Measurements from ENCODE around the gene CBX4.

The CBX4 gene

DNA sequence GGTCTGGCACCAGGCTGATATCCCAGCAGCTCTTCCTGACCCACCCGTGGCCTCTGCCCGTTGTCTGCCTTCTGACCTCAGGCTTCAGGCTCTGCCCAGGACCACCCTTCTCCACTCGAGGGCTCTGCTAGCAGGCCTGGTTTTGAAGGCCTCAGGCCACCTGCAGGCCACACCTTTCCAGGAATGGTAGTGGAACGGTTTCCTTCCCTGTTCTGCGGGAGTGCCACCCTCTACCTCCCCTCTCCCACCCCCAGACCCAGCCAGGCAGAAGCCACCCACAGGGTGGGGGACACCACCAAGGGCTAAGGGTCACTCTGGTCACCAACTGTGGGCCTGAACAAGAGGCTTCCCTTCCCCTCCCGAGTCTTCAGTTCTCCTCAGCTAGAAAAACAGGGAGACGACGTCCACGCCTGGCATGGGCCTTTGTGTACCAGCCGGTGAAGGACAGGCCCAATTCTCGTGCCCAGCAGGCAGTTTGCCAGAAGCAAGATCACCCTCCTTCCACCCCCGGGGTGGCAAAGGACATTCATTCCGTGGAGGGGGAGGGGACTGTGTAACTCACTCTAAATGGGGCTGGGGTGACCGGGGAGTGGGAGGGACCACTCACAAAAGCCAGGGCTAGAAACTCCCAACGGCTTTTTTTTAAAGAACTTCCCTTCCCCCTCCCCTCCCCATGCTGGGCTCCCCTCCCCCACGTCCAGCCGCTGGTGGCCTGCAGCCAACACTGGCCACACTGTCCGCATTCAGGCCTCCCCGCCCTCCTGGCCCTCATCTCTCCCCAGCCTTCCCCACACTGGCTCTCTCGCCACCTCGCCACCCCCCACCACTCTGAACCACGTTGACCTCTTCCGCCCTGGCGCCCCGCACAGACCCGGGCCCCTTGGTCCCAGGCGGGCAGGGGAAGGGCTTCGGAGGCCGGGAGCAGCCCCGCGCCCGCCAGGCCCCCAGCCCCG lies 7.7 kb downstream of the CBX4 start:
- DNase-seq: peak in 53 of 58 donors; percentile 12 to 87 (median 73)

GRCh38 chr17:79830763-79831264 lies 8.4 kb downstream of the CBX4 start:
- DNase-seq: no peak

- DNase-seq: no peak
Measured at GRCh38 chr17:79830303-79830702, 8.9 kb downstream of the CBX4 start.

- no peak for DNase-seq
Measured at GRCh38 chr17:79829457-79829856, 9.8 kb downstream of the CBX4 start.

- no peak for DNase-seq
Measured at GRCh38 chr17:79829004-79829403, 10.2 kb downstream of the CBX4 start.

GRCh38 chr17:79826841-79827578 lies 12.2 kb downstream of the CBX4 start:
- DNase-seq: no peak

GRCh38 chr17:79826204-79826680 lies 13.0 kb downstream of the CBX4 start:
- DNase-seq: no peak

GRCh38 chr17:79825580-79825921 lies 13.7 kb downstream of the CBX4 start:
- DNase-seq: no peak

DNA sequence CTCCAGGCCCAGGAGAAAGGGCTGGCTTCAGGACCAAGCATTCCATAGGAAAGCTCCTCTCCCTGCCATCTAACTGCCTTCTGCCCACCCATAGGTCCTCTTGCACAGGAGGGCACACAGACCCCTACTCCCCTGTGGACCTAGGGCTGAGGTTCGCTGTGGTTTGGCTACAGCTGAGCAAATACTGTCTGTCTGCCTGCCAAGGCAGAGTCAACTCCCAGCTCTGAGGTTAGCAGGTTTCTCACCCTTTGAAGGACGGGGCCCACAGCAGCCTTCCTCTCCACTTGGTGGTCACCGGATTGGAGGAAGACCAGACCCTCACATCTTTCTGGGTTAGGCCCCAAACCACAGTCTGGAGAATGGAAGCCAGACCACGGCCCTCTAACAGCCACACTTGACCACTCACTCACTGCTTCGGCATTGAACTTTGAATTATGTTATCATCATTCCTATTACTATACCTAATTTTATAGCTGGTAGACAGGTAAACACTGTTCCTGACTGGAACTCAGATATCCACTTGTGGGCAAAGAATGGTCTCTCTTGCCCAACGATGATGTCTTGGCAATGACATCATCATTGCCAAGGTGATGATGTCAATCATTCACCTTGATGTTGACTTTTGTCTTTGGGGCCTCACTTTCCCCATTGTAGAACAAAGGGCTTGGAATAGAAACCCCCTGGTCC lies 14.2 kb downstream of the CBX4 start:
- DNase-seq: no peak

DNA sequence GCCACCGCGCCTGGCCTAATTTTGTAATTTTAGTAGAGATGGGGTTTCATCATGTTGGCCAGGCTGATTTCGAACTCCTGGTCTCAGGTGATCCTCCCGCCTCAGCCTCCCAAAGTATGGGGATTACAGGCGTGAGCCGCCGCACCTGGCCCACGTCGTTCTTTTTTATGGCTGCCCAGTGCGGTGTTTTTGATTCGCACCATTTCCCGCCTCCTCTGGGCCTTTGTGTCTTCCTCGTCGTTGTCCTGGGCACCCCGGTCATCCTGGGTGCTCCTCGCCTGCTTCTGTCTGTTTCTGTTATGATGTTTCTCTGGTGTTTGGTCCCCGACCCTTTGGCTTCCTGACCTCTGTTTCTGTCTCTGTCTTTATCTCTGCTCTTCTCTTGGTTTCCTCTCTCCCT lies 15.0 kb downstream of the CBX4 start:
- no peak for DNase-seq

- no peak for DNase-seq
Measured at GRCh38 chr17:79822583-79823124, 16.6 kb downstream of the CBX4 start.

DNA sequence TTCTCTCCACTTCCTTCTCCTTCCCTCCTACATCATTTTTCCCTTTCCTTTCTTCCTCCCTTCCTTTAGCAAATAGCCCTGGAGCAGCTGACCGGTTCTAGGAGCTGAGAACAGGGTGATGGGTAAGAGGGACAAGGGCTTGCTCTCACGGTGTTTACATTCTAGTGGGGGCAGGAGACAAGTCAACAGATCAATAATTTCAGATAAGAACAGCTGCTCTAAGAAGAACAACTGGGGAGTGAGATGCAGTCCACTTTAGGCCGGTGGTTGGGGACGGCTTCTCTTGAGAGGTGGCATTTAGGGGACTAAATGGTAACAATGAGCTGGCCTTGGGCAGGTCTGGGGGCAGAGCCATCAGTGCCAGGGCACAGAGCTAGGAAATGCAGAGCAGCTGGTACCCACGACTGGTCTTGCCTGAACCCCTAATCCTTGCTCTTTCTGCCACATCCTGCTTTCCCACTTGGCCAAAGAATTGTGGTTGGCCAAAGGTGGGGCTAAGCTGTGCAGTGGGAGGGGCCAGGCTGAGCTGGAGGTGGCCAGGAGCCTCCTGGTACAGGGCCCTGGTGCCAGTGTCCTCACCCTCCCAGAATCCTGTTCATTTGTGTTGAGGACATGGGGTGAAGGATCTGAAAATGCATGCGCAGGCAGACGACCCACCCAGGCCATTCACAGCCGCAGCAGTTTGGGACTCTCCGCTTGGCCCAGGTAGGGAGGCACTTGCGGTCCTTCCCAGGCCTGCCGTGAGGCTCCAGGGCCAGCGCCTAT lies 17.7 kb downstream of the CBX4 start:
- DNase-seq: no peak

DNA sequence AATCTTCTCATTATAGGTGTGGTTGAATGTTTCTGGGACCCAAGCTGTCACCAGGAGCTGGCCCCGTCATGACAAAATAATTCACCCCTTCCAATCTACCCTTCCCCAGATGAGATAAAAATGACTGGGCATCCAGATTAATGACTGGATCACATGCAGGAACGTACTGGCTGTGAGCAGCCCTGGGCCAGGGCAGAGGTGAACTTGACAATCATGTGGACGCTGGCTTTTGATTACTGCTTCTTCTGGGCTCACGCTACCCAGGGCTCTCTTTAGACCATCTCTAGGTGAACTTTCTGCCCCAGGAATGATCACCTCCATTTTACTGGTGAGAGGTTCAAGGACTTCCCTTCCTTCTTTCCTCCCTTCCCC lies 18.3 kb downstream of the CBX4 start:
- no peak for DNase-seq

DNA sequence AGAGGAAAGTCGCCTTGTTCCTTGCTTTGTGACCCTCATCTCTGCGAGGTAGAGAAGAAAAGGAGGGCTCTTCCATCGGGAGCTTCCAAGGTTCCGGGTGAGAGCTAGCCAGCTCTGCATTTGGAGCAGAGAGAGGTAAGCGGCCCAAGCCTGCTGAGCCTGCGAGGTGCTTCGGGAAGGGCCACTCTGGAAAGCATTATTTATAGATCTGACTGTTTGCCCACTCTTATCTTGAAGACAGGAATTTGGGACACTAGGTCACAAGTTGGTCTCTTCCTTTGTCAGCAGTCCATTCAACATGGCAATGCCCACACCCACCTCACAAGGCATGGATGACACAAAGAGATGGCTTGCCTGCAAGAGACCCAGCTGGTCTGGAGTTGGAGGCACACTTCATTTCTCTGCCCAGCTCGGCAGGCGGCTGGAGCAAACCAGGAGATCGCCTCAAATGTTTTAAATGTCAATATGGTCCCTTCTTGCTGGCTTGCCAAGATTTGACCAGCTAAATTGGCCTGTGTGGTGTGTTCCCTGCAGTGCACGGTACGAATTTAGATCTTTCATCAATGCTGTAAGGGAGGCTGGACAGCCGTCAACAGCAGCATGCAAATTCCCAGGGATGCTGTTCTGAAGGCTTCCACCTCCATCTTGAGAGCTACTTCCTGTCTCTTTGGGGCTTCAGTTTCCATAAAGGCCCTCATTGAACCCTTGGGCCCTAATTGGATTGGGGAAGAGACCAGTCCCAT lies 19.5 kb downstream of the CBX4 start:
- no peak for DNase-seq

DNA sequence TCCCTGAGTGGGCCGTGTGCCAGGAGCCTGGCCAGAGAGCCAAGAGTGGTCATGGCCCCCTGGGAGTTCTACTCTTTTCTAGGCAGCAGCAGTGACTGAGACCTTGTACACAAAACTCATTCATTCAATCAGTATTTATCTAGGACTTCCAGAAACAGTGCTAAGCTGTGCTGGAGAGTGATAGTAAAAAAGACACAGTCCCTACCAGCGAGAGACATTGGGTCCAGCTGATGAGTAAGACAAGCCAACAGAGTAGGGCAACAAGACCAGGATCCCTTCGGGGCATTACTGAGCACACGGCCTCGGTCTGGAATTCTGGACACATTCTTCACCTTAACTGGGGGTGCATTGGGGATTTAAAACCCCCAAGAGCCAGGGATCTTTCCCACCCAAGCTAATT lies 20.2 kb downstream of the CBX4 start:
- DNase-seq: no peak

GRCh38 chr17:79818026-79818758 lies 21.0 kb downstream of the CBX4 start:
- no peak for DNase-seq

GRCh38 chr17:79815836-79816461 lies 23.3 kb downstream of the CBX4 start:
- DNase-seq: no peak

GRCh38 chr17:79814974-79815835 lies 24.0 kb downstream of the CBX4 start:
- peak in 1 of 58 donors; percentile 7 for DNase-seq

All from anterior cingulate cortex (tissue), 58 donors.